LNCAP (cell line): Measurements from ENCODE around the gene MOV10L1.
A peak's percentile ranks its signal among the peaks of the same experiment; 100 is the strongest.

Experiments used
- CTCF ChIP-seq: fragments of 450-650 bp; IDR thresholded peaks from 2 replicates; pipeline ENCODE4 v1.5.1; 2017; ENCODE audit warnings: mild to moderate bottlenecking

The MOV10L1 gene

GRCh38 chr22:50189184-50189848 is 99.5 kb downstream of the MOV10L1 start:
- TF ChIP-seq CTCF = no peak

GRCh38 chr22:50189849-50190181 is 100.0 kb downstream of the MOV10L1 start:
- no peak for TF ChIP-seq CTCF

- peak; percentile 53 for TF ChIP-seq CTCF
These were observed 100.6 kb downstream of the MOV10L1 start for GRCh38 chr22:50190182-50190940.

GRCh38 chr22:50190941-50191741 is 101.3 kb downstream of the MOV10L1 start:
- TF ChIP-seq CTCF = no peak

- no peak for TF ChIP-seq CTCF
These were observed 102.8 kb downstream of the MOV10L1 start for GRCh38 chr22:50192436-50193204.

GRCh38 chr22:50193621-50194020 is 103.8 kb downstream of the MOV10L1 start:
- no peak for TF ChIP-seq CTCF
